SK-N-MC (cell line): ENCODE results near the gene CCL26.

Experiments used
- EZH2 ChIP-seq: fragments of 200-600 bp; sonication (generic); IDR thresholded peaks from one replicate; pipeline ENCODE4 v1.6.1; 2017; ENCODE audit warnings: antibody characterized with exemption
- FOXP2 ChIP-seq: optimal IDR thresholded peaks from 2 replicates; pipeline ENCODE3; 2011; ENCODE audit warnings: mild to moderate bottlenecking, moderate library complexity; ENCODE audit not compliant: insufficient read depth; ENCODE audit errors: extremely low read length, control extremely low read depth
- POLR2AphosphoS5 ChIP-seq: IDR thresholded peaks from 2 replicates; pipeline ENCODE4 v1.6.1; 2012; ENCODE audit warnings: mild to moderate bottlenecking, low read depth, low read length, borderline replicate concordance

DNA sequence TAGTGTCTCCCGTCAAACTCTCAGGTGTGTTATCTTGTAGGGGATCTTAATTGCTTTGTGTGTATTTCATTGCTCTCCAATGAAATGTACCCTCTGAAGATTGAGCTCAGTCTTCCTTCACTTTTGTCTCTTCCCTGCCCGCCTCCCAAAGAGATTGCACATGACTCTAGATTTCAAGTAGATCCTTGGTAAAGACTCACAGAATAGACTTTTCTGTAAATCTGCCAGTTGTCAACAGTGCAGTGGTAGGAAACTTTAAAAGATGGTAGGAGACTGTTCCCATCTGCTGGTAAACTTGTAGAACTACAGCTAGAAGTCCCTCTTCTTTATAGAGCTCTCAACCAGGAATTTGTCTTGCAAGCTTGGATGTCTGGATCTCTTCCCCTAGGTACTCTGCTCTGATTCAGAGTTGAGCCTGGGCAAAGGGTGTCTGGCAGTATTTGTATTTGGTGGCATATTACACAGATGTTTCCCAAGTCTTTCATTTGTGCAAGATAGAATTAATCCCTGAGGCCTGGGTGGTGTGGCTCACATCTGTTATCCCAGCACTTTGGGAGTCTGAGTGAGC, 9.6 kb downstream of the CCL26 start:
- TF ChIP-seq EZH2 (no peak), POLR2AphosphoS5 (no peak), FOXP2 (no peak)
